ENCODE data around the gene BASP1. TPM values are rescaled to one million over a fixed set of nuclear protein-coding genes. Genes with fewer than 3 reads are reported as not detected.

BASP1 gene
- polyA plus RNA-seq, 1 donor from 2014 or later = 974 TPM

GRCh38 chr5:17312358-17312757 is 94.9 kb downstream of the BASP1 start:
- H3K4me2 ChIP-seq (ENCODE audit: low read length) = no peak overlapping the region
- H3F3A ChIP-seq (ENCODE audit: insufficient read depth, low read length, poor library complexity, severe bottlenecking) = no peaks in the 10 kb centered on the region
- H3K9me2 ChIP-seq (ENCODE audit: insufficient read depth, low read length) = no peaks in the 10 kb centered on the region
- H3K9ac ChIP-seq (ENCODE audit: low read length) = no peak overlapping the region
- TF ChIP-seq TAF1 (IDR thresholded peaks at IDR 0.05; ENCODE audit: low read depth) (no peak), RAD21 (conservative IDR thresholded peaks at IDR 0.05) (no peak), EZH2 (IDR thresholded peaks at IDR 0.05; ENCODE audit: borderline replicate concordance, insufficient read depth, low read length, poor library complexity, severe bottlenecking) (no peak), CTCF (IDR thresholded peaks at IDR 0.05; ENCODE audit: poor library complexity, severe bottlenecking) (no peak), MXI1 (conservative IDR thresholded peaks at IDR 0.05; ENCODE audit: poor library complexity, severe bottlenecking) (no peak), REST (IDR thresholded peaks at IDR 0.05; ENCODE audit: borderline replicate concordance) (no peak), POLR2AphosphoS5 (IDR thresholded peaks at IDR 0.05) (no peak)
- no peaks in the 10 kb centered on the region for H3K36me3 ChIP-seq (ENCODE audit: insufficient read depth, low read length)
- no peaks in the 10 kb centered on the region for H4K20me1 ChIP-seq (ENCODE audit: insufficient read depth)
- no peaks in the 10 kb centered on the region for H3K9me3 ChIP-seq (ENCODE audit: low read length)
- H3K79me2 ChIP-seq (replicated peaks; ENCODE audit: insufficient read depth, low read length) = no peaks in the 10 kb centered on the region
- no peak overlapping the region for H3K27ac ChIP-seq (ENCODE audit: low read length)
- no peaks in the 10 kb centered on the region for H3K27me3 ChIP-seq (ENCODE audit: insufficient read depth, low read depth, low read length)
- H3K4me3 ChIP-seq (ENCODE audit: low read length) = no peak overlapping the region
- no peak overlapping the region for H2AFZ ChIP-seq (ENCODE audit: low read depth, low read length)

GRCh38 chr5:17314907-17315471 is 97.6 kb downstream of the BASP1 start:
- Histone ChIP-seq H3K4me3 (ENCODE audit: low read length) (no peak overlapping the region), H3K9ac (ENCODE audit: low read length) (no peak overlapping the region), H3F3A (ENCODE audit: insufficient read depth, low read length, poor library complexity, severe bottlenecking) (no peaks in the 10 kb centered on the region), H3K27me3 (ENCODE audit: insufficient read depth, low read depth, low read length) (no peaks in the 10 kb centered on the region), H4K20me1 (ENCODE audit: insufficient read depth) (no peaks in the 10 kb centered on the region), H3K4me2 (ENCODE audit: low read length) (no peak overlapping the region), H3K36me3 (ENCODE audit: insufficient read depth, low read length) (no peaks in the 10 kb centered on the region), H2AFZ (ENCODE audit: low read depth, low read length) (no peak overlapping the region), H3K9me3 (ENCODE audit: low read length) (no peaks in the 10 kb centered on the region), H3K79me2 (replicated peaks; ENCODE audit: insufficient read depth, low read length) (no peaks in the 10 kb centered on the region), H3K27ac (ENCODE audit: low read length) (no peak overlapping the region), H3K9me2 (ENCODE audit: insufficient read depth, low read length) (no peaks in the 10 kb centered on the region)
- TF ChIP-seq POLR2AphosphoS5 (IDR thresholded peaks at IDR 0.05) = no peak

- Histone ChIP-seq H3K36me3 (ENCODE audit: insufficient read depth, low read length) (no peaks in the 10 kb centered on the region), H3K27me3 (ENCODE audit: insufficient read depth, low read depth, low read length) (no peaks in the 10 kb centered on the region), H2AFZ (ENCODE audit: low read depth, low read length) (no peak overlapping the region), H3K27ac (ENCODE audit: low read length) (no peak overlapping the region), H3K79me2 (replicated peaks; ENCODE audit: insufficient read depth, low read length) (no peaks in the 10 kb centered on the region), H3K9ac (ENCODE audit: low read length) (no peak overlapping the region), H3K9me2 (ENCODE audit: insufficient read depth, low read length) (no peaks in the 10 kb centered on the region), H3K9me3 (ENCODE audit: low read length) (no peaks in the 10 kb centered on the region), H3K4me2 (ENCODE audit: low read length) (no peak overlapping the region), H3K4me3 (ENCODE audit: low read length) (no peak overlapping the region), H4K20me1 (ENCODE audit: insufficient read depth) (no peaks in the 10 kb centered on the region), H3F3A (ENCODE audit: insufficient read depth, low read length, poor library complexity, severe bottlenecking) (no peaks in the 10 kb centered on the region)
- TF ChIP-seq EP300 (conservative IDR thresholded peaks at IDR 0.05; ENCODE audit: poor library complexity, severe bottlenecking) (no peak), CTCF (IDR thresholded peaks at IDR 0.05; ENCODE audit: poor library complexity, severe bottlenecking) (no peak), POLR2AphosphoS5 (IDR thresholded peaks at IDR 0.05) (no peak), TAF1 (IDR thresholded peaks at IDR 0.05; ENCODE audit: low read depth) (no peak), EZH2 (IDR thresholded peaks at IDR 0.05; ENCODE audit: borderline replicate concordance, insufficient read depth, low read length, poor library complexity, severe bottlenecking) (no peak), RAD21 (conservative IDR thresholded peaks at IDR 0.05) (no peak), SMC3 (conservative IDR thresholded peaks at IDR 0.05; ENCODE audit: poor library complexity) (no peak), REST (IDR thresholded peaks at IDR 0.05; ENCODE audit: borderline replicate concordance) (no peak), MXI1 (conservative IDR thresholded peaks at IDR 0.05; ENCODE audit: poor library complexity, severe bottlenecking) (no peak)
Observed at GRCh38 chr5:17315710-17316221, 98.3 kb downstream of the BASP1 start.

All from neural cell (in vitro differentiated cells).